ENCODE results near the gene NKAIN2.
"Not testable (repeated sequence)": the region's sequence is repeated elsewhere in the genome, so short reads cannot be mapped to it uniquely, and the experiment has no call there.

Gene NKAIN2

DNA sequence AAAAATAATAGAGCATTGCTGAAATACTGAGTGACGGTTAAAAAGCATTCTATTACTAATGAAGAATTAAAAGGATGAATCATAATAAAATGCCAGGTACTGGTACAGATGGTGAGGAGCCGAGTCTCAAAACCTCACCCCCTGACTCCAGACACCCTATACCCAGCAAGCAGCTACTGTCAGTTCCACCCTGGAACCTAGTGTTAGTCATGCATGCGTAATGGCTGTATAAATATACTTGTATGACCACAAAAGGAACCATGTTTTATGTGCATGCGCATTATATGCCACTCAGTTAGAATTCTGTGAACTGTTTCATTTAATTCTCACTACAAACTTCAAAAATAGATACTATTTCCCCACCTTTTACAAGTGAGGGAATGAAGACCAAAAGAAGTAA is 589.9 kb downstream of the NKAIN2 start:
- Histone ChIP-seq H3K4me2 (ENCODE audit: low read depth, low read length) (no peak overlapping the region), H3K36me3 (replicated peaks; ENCODE audit: insufficient read depth, low read length) (no peaks in the 10 kb centered on the region), H3K9me2 (replicated peaks; ENCODE audit: insufficient read depth, low read length) (no peaks in the 10 kb centered on the region), H4K20me1 (ENCODE audit: insufficient read depth, low read length) (no peaks in the 10 kb centered on the region), H3K4me1 (ENCODE audit: low read length) (no peaks in the 10 kb centered on the region), H3K9me3 (replicated peaks; ENCODE audit: insufficient read depth, low read length) (no peaks in the 10 kb centered on the region; the same call in 1 of the 2 replicates), H3K4me3 (ENCODE audit: low read length) (no peak overlapping the region), H3K27me3 (replicated peaks; ENCODE audit: insufficient read depth, low read length) (no peaks in the 10 kb centered on the region), H3K27ac (ENCODE audit: low read length) (no peak overlapping the region), H3F3A (ENCODE audit: insufficient read depth, low read length) (no peaks in the 10 kb centered on the region), H3K79me2 (ENCODE audit: low read length) (no peaks in the 10 kb centered on the region), H3K9ac (ENCODE audit: low read length) (no peak overlapping the region), H2AFZ (ENCODE audit: low read length) (no peak overlapping the region)
- no peak for DNase-seq
- TF ChIP-seq EZH2phosphoT487 (IDR thresholded peaks at IDR 0.05; ENCODE audit: low read length) (no peak), EZH2 (optimal IDR thresholded peaks at IDR 0.05; ENCODE audit: low read depth, low read length) (no peak)
- TF ChIP-seq, protein P1, sequence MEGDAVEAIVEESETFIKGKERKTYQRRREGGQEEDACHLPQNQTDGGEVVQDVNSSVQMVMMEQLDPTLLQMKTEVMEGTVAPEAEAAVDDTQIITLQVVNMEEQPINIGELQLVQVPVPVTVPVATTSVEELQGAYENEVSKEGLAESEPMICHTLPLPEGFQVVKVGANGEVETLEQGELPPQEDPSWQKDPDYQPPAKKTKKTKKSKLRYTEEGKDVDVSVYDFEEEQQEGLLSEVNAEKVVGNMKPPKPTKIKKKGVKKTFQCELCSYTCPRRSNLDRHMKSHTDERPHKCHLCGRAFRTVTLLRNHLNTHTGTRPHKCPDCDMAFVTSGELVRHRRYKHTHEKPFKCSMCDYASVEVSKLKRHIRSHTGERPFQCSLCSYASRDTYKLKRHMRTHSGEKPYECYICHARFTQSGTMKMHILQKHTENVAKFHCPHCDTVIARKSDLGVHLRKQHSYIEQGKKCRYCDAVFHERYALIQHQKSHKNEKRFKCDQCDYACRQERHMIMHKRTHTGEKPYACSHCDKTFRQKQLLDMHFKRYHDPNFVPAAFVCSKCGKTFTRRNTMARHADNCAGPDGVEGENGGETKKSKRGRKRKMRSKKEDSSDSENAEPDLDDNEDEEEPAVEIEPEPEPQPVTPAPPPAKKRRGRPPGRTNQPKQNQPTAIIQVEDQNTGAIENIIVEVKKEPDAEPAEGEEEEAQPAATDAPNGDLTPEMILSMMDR (IDR thresholded peaks at IDR 0.05; ENCODE audit: low read length): no peak

DNA sequence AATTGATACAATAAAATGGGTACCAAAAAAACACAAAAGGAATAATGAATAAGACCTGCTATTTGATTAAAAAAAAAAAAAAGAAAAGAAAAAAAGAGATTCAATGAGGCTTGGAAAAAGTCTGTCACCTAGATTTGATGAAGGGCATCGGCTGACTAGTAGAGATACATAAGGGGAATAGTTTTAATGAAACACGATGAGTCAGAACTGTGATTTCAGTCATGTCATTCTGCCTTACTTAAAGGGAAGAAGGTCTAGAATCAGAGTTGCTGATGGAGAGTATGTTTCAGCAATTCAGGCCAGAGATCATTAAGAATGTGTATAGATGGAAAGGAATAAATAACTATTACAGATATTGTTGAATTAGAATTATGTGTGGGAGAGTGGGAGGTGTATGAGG is 592.7 kb downstream of the NKAIN2 start:
- Histone ChIP-seq H2AFZ (ENCODE audit: low read length) (no peak overlapping the region), H3K27me3 (replicated peaks; ENCODE audit: insufficient read depth, low read length) (no peaks in the 10 kb centered on the region), H3K9me2 (replicated peaks; ENCODE audit: insufficient read depth, low read length) (no peaks in the 10 kb centered on the region), H3K4me1 (ENCODE audit: low read length) (no peaks in the 10 kb centered on the region), H3K4me2 (ENCODE audit: low read depth, low read length) (no peak overlapping the region), H3K36me3 (replicated peaks; ENCODE audit: insufficient read depth, low read length) (no peaks in the 10 kb centered on the region), H4K20me1 (ENCODE audit: insufficient read depth, low read length) (no peaks in the 10 kb centered on the region), H3K9me3 (replicated peaks; ENCODE audit: insufficient read depth, low read length) (no peaks in the 10 kb centered on the region; the same call in 1 of the 2 replicates), H3K79me2 (ENCODE audit: low read length) (no peaks in the 10 kb centered on the region), H3K27ac (ENCODE audit: low read length) (no peak overlapping the region), H3K4me3 (ENCODE audit: low read length) (no peak overlapping the region), H3F3A (ENCODE audit: insufficient read depth, low read length) (no peaks in the 10 kb centered on the region), H3K9ac (ENCODE audit: low read length) (no peak overlapping the region)
- TF ChIP-seq, protein P1 (IDR thresholded peaks at IDR 0.05; ENCODE audit: low read length): no peak
- TF ChIP-seq EZH2phosphoT487 (IDR thresholded peaks at IDR 0.05; ENCODE audit: low read length) (no peak), EZH2 (optimal IDR thresholded peaks at IDR 0.05; ENCODE audit: low read depth, low read length) (no peak)
- no peak for DNase-seq

DNA sequence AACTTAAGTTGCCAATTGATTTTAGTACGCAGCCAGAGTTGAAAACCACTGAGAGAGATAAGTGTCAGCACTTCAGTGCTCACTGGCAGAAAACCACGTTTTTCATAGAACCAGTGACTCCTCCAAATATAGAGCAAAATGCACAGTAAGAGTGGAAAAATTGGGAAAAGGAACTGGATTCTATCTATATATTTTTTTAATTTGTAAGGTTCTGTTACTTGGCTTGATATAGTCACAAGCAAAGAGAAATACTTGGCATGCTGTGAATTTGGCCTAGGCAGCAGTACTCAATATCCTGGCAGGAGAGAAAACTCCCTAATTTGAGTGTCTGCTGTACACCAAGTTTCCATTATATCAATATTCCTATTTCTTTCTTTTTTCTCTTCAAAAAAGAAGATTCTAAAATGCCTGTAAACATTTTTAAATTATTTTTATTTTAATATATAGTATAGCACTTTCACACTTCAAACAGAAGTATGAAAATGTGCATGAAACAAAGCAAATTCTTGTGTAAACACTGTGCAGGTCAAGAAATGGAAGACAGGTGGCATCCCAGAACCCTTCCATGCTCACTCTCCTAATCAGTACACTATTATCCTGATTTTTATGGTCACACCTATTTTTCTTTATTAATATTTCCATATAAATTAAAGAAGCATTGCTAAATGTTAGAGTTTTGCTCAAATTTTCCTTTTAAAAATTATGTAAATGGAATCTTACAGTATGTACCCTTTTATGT is 596.8 kb downstream of the NKAIN2 start:
- Histone ChIP-seq H3K9ac (ENCODE audit: low read length) (no peak overlapping the region), H3K27me3 (replicated peaks; ENCODE audit: insufficient read depth, low read length) (no peaks in the 10 kb centered on the region), H3K27ac (ENCODE audit: low read length) (no peak overlapping the region), H3K9me2 (replicated peaks; ENCODE audit: insufficient read depth, low read length) (no peaks in the 10 kb centered on the region), H3K79me2 (ENCODE audit: low read length) (no peaks in the 10 kb centered on the region), H3K4me1 (ENCODE audit: low read length) (no peaks in the 10 kb centered on the region), H3K9me3 (replicated peaks; ENCODE audit: insufficient read depth, low read length) (no peaks in the 10 kb centered on the region), H4K20me1 (ENCODE audit: insufficient read depth, low read length) (no peaks in the 10 kb centered on the region), H3K4me3 (ENCODE audit: low read length) (no peak overlapping the region), H2AFZ (ENCODE audit: low read length) (no peak overlapping the region), H3K4me2 (ENCODE audit: low read depth, low read length) (no peak overlapping the region), H3F3A (ENCODE audit: insufficient read depth, low read length) (no peaks in the 10 kb centered on the region), H3K36me3 (replicated peaks; ENCODE audit: insufficient read depth, low read length) (no peaks in the 10 kb centered on the region)
- no peak for DNase-seq
- TF ChIP-seq EZH2 (optimal IDR thresholded peaks at IDR 0.05; ENCODE audit: low read depth, low read length) (no peak), EZH2phosphoT487 (IDR thresholded peaks at IDR 0.05; ENCODE audit: low read length) (no peak)
- TF ChIP-seq, protein P1 (IDR thresholded peaks at IDR 0.05; ENCODE audit: low read length): no peak

DNA sequence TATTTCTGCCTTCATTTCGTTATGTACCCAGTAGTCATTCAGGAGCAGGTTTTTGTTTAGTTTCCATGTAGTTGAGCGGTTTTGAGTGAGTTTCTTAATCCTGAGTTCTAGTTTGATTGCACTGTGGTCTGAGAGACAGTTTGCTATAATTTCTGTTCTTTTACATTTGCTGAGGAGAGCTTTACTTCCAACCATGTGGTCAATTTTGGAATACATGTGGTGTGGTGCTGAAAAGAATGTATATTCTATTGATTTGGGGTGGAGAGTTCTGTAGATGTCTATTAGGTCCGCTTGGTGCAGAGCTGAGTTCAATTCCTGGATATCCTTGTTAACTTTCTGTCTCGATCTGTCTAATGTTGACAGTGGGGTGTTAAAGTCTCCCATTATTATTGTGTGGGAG is 606.8 kb downstream of the NKAIN2 start:
- not testable (repeated sequence) for DNase-seq; H3K27ac ChIP-seq (ENCODE audit: low read length)

DNA sequence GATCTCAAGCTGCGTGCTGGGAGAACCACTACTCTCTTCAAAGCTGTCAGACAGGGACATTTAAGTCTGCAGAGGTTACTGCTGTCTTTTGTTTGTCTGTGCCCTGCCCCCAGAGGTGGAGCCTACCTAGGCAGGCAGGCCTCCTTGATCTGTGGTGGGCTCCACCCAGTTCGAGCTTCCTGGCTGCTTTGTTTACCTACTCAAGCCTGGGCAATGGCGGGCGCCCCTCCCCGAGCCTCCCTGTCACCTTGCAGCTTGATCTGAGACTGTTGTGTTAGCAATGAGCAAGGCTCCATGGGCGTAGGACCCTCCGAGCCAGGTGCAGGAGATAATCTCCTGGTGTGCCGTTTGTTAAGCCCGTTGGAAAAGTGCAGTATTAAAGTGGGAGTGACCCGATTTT is 609.0 kb downstream of the NKAIN2 start:
- H2AFZ ChIP-seq (ENCODE audit: low read length); H3K79me2 ChIP-seq (ENCODE audit: low read length); H3K27ac ChIP-seq (ENCODE audit: low read length); H3K36me3 ChIP-seq (replicated peaks; ENCODE audit: insufficient read depth, low read length); H3F3A ChIP-seq (ENCODE audit: insufficient read depth, low read length); H3K27me3 ChIP-seq (replicated peaks; ENCODE audit: insufficient read depth, low read length); H4K20me1 ChIP-seq (ENCODE audit: insufficient read depth, low read length); H3K4me3 ChIP-seq (ENCODE audit: low read length); H3K9me2 ChIP-seq (replicated peaks; ENCODE audit: insufficient read depth, low read length); H3K9ac ChIP-seq (ENCODE audit: low read length); H3K9me3 ChIP-seq (replicated peaks; ENCODE audit: insufficient read depth, low read length); DNase-seq; H3K4me2 ChIP-seq (ENCODE audit: low read depth, low read length); H3K4me1 ChIP-seq (ENCODE audit: low read length): not testable (repeated sequence)

More for the DNA sequence above, 606.8 kb downstream of the NKAIN2 start:
- H3K9me2 ChIP-seq (replicated peaks; ENCODE audit: insufficient read depth, low read length); H3K27me3 ChIP-seq (replicated peaks; ENCODE audit: insufficient read depth, low read length); H3K4me3 ChIP-seq (ENCODE audit: low read length); H3K4me1 ChIP-seq (ENCODE audit: low read length); H3K79me2 ChIP-seq (ENCODE audit: low read length); H3K9me3 ChIP-seq (replicated peaks; ENCODE audit: insufficient read depth, low read length); H2AFZ ChIP-seq (ENCODE audit: low read length); H4K20me1 ChIP-seq (ENCODE audit: insufficient read depth, low read length); H3K9ac ChIP-seq (ENCODE audit: low read length); H3F3A ChIP-seq (ENCODE audit: insufficient read depth, low read length); H3K4me2 ChIP-seq (ENCODE audit: low read depth, low read length); H3K36me3 ChIP-seq (replicated peaks; ENCODE audit: insufficient read depth, low read length): not testable (repeated sequence)
